AG09309 (cell line): Measurements from ENCODE around the gene SAMD10.

Source experiments
- DNase-seq: peaks from one replicate; pipeline ENCODE4 v3.0.0-alpha.2; 2010; ENCODE audit warnings: low read depth
- H3K4me3 ChIP-seq: 2 replicates; pipeline ENCODE4 v1.5.1; 2011; ENCODE audit warnings: mild to moderate bottlenecking, low read depth, low read length, moderate library complexity; ENCODE audit not compliant: control insufficient read depth
- TF ChIP-seq, protein P1 (sequence below): IDR thresholded peaks from 2 replicates; pipeline ENCODE4 v1.5.1; 2011; ENCODE audit warnings: mild to moderate bottlenecking, low read depth, low read length, inconsistent platforms; ENCODE audit not compliant: insufficient read depth, control insufficient read depth; ENCODE audit errors: missing control alignments

The SAMD10 gene

DNA sequence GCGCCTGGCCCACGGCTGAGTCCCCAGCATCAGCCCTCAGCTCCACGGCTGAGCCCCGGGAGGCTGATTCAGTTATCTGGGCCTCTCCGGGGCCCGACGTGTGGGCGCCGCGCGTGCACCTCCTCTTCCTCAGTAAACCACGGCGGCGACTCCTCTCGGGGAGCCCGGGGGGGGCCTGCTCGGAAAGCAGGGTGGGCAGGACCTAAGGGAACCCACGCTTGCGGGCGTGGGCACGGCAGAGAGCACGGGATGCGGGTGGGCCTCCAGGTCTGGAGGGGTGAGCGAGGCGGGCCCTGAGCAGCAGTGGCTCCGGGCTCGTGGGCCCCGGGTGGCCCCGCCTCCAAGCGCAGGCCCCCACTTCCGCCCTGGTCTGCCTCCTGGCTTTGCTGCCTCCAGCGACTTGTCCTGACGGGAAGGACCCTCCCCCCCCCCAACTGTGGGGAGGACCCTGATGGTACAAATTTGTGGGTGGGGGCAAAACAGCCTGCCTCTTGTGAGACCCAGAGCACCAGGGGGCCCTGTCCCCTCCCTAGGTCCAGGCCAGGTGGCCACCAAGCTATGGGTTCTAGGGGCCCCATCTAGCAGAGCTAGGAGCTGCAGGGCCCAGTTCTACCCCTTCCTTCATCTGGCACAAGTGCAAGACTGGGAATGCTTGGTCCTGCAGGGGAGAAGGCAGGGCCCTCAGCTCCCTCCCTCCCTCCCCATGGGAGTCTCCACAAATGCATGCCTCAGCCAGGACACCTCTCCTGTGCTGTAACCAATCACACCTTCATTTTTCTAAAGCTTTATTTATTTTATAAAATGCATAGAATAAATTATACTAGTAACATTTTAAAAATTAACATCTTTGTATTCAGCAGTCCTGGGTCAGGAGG is 40.1 kb downstream of the SAMD10 start:
- H3K4me3 ChIP-seq, result no peak overlapping the region
- DNase-seq, result no peak
- TF ChIP-seq, protein P1, sequence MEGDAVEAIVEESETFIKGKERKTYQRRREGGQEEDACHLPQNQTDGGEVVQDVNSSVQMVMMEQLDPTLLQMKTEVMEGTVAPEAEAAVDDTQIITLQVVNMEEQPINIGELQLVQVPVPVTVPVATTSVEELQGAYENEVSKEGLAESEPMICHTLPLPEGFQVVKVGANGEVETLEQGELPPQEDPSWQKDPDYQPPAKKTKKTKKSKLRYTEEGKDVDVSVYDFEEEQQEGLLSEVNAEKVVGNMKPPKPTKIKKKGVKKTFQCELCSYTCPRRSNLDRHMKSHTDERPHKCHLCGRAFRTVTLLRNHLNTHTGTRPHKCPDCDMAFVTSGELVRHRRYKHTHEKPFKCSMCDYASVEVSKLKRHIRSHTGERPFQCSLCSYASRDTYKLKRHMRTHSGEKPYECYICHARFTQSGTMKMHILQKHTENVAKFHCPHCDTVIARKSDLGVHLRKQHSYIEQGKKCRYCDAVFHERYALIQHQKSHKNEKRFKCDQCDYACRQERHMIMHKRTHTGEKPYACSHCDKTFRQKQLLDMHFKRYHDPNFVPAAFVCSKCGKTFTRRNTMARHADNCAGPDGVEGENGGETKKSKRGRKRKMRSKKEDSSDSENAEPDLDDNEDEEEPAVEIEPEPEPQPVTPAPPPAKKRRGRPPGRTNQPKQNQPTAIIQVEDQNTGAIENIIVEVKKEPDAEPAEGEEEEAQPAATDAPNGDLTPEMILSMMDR, result no peak

DNA sequence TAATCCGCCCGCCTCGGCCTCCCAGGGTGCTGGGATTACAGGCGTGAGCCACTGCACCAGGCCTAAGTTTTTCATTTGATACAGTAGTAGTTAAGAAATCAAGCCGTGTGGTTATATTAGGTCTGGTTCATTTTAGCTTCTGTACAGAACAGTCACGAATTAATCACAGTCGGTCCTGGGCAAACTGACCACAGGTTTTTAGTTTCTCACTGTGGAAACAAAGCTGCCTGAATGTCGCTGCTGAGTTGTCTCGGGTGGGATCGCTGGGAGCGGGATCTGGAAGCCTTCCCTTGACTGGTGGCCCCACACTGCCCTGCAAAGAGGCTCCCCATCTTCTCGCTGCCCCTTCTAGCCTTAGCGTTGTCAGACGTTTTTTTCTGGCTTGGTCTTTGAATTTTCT is 41.8 kb downstream of the SAMD10 start:
- peak; percentile 8 for DNase-seq
- no peak overlapping the region for H3K4me3 ChIP-seq
- TF ChIP-seq, protein P1, result no peak

DNA sequence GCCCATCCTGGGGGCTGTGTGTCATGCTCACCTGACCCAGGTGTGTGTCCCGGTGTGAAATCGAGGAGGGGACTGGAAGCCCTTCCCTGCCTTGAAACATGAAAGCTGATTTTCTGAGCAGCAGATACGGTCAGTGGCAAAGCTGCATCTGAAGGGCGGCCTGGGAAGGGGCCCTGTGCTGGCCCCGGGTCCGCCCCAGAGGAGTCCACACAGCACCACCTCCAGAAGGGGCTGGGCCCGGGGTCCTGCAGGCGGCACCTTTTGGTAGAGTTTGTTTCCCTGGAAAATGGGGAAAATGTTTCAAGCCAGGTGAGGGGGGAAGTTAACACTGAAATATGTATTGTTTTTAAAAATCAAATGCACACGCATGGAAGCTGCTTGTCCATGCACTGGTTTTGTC is 44.0 kb downstream of the SAMD10 start:
- no peak overlapping the region for H3K4me3 ChIP-seq
- TF ChIP-seq, protein P1, result no peak
- DNase-seq, result no peak

DNA sequence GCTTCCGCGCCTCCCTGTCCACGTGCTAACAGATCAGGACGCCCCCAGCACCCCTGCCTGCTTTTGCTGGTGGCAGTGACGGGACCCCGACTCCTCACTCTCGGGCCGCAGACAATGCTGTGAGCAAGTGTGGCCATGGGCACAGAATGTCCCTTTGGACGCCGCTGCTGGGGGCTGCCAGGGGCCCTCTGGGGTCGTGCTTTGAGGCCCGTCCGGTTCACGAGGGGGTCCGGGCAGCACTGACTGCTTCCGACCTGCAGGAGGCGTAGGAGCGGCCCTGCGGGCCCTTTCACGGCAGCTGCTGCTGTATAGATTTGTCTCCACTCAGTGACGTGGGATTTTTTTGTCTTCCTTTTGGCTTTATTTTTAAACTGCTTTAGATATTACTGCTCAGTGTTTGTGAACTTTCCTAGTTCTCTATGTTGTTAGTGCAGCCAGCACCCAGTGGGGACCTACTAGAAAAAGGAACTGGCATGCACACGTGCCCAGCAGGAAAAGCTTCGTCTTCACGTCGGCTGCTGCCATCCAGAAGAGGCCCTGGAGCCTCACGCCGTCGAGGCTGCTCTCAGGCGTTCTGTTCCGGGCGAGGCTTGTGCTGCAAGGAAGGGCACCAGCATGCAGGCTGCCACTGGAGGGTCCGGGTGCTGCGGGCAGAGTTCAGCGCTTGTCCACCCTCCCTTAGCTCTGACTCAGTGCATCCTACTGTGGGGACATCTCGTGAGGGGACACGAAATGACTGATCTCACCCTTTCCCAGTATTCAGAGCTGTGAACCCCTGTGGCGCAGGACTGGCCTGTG is 45.0 kb downstream of the SAMD10 start:
- TF ChIP-seq, protein P1, result peak; percentile 25
- no peak overlapping the region for H3K4me3 ChIP-seq
- no peak for DNase-seq

DNA sequence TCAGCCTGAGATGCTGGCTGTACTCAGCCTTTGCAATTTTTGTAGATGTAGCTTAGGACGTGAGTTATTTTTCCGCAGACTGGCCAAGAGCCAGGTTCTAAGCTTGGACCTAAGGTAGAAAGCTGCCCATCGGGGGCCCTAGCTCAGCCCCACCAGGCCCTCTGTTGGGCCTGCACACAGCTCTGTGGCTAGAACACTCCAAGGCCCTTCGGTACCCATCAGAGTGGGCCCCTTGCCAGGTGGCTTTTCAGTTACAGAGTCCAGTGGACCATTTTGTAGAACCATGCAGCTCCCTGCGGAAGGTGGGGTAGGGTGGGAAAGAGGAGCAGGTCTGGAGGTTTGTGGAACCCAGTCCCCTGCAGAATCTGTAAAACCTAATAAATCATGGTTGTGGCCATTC is 45.8 kb downstream of the SAMD10 start:
- DNase-seq, result no peak
- no peak overlapping the region for H3K4me3 ChIP-seq
- TF ChIP-seq, protein P1, result no peak

DNA sequence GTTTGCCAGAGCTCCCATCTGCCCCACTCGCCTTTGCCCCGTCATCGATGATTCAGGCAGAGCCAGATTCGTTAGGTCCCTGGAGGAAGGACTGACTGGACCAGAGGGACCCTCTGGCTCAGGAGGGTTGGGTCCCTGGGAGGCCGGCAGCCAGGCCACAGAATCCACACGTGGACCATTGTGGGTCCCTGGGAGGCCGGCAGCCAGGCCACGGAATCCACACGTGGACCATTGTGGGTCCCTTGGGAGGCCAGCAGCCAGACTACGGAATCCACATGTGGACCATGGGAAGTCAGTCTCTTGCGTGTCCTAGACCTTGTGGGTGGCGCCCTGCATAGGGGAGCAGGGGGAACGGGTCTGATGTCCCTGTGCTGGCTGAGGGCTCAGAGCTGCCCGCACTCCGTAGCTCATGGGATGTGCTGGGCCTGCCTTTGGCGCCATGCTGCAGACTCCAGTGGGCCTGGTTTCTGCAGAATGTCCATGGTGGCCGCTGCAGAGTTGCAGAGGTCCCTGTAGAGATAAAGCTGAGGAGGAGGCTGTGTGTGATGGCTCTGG is 46.8 kb downstream of the SAMD10 start:
- DNase-seq, result no peak

More for the DNA sequence above, 46.8 kb downstream of the SAMD10 start:
- TF ChIP-seq, protein P1, result no peak
- no peak overlapping the region for H3K4me3 ChIP-seq
